ENCODE data around the gene NFATC2. TPM values are rescaled to one million over a fixed set of nuclear protein-coding genes. Genes with fewer than 3 reads are reported as not detected.

The NFATC2 gene
- total and polyA plus RNA-seq, 2 of the 4 experiments (the other 2 are of a cell fraction): 0.18 to 0.38 TPM

GRCh38 chr20:51469578-51470498, 72.7 kb downstream of the NFATC2 start (continued):
- TF ChIP-seq RAD21 (IDR thresholded peaks at IDR 0.05; ENCODE audit: low read length): no peak

GRCh38 chr20:51469046-51469445, 73.5 kb downstream of the NFATC2 start:
- Histone ChIP-seq H4K8ac (ENCODE audit: low read depth in 2 of 2, low read length in 2 of 2) (no peak overlapping the region), H3K56ac (ENCODE audit: extremely low read depth, insufficient read depth, low read length) (no peak overlapping the region), H3K4me3 (ENCODE audit: insufficient read depth, low read depth, low read length) (no peak overlapping the region), H2AK5ac (ENCODE audit: low read depth, low read length) (no peak overlapping the region), H3K9me1 (ENCODE audit: insufficient read depth, low read length) (no peaks in the 10 kb centered on the region), H3K4me2 (ENCODE audit: low read depth, low read length) (no peak overlapping the region), H3K23ac (ENCODE audit: low read depth, low read length) (no peak overlapping the region), H3K4ac (ENCODE audit: low read depth, low read length) (no peak overlapping the region), H2AK9ac (replicated peaks; ENCODE audit: low read depth, low read length, poor library complexity) (no peak overlapping the region), H3K4me1 (ENCODE audit: control insufficient read depth, insufficient read depth, low read length) (no peaks in the 10 kb centered on the region; the same call in 1 of the 2 replicates), H3K27ac (ENCODE audit: insufficient read depth, low read length) (no peak overlapping the region), H2BK15ac (ENCODE audit: low read depth, low read length) (no peak overlapping the region), H3K79me1 (ENCODE audit: low read depth in 1 of 2, low read length in 2 of 2) (no peaks in the 10 kb centered on the region), H4K91ac (ENCODE audit: insufficient read depth, low read depth, low read length) (no peak overlapping the region), H3K27me3 (ENCODE audit: control insufficient read depth, insufficient read depth, low read length) (no peaks in the 10 kb centered on the region), H2BK20ac (ENCODE audit: low read depth, low read length) (no peak overlapping the region), H3K9me3 (ENCODE audit: control insufficient read depth, insufficient read depth, low read length) (no peaks in the 10 kb centered on the region), H4K20me1 (ENCODE audit: insufficient read depth, low read length) (no peaks in the 10 kb centered on the region), H3K36me3 (ENCODE audit: control insufficient read depth, insufficient read depth, low read length) (no peaks in the 10 kb centered on the region), H3K14ac (replicated peaks; ENCODE audit: low read depth, low read length) (no peak overlapping the region), H3K18ac (ENCODE audit: low read depth, low read length) (no peak overlapping the region), H2BK120ac (ENCODE audit: low read depth, low read length) (no peak overlapping the region), H2AFZ (replicated peaks; ENCODE audit: low read length, poor library complexity) (no peak overlapping the region), H3K9ac (ENCODE audit: low read depth, low read length) (no peak overlapping the region), H2BK5ac (ENCODE audit: low read depth, low read length, poor library complexity, severe bottlenecking) (no peak overlapping the region), H4K5ac (ENCODE audit: low read depth, low read length) (no peak overlapping the region)
- ATAC-seq (ENCODE audit: low read depth) (no peak), DNase-seq (no peak)
- BruUV-seq (replicated peaks): no TSS peak
- dilution Hi-C loops (cut with HindIII; ENCODE audit: low sequenced_read_pairs, unreplicated experiment): no loop called here
- ChIA-PET CTCF (no interaction called here), POLR2A (ENCODE audit: unreplicated experiment) (no interaction called here)
- WGBS, 2 experiments (ENCODE audit: extremely low coverage in 2 of 2, insufficient read length in 1 of 2): no CpG with 5 or more reads among the region's 6 CpGs
- in situ Hi-C loops (cut with MboI; ENCODE audit: low sequenced_read_pairs): no loop called here
- no peak for TF ChIP-seq USF2 (IDR thresholded peaks at IDR 0.05; ENCODE audit: low read depth, low read length)
- intact Hi-C loops (cut with micrococcal nuclease): no loop called here

All from IMR-90 (cell line).